NB4 (cell line): Measurements from ENCODE around the gene BABAM1.

Experiments
- MAX ChIP-seq: IDR thresholded peaks from 2 replicates; pipeline ENCODE4 v1.6.1; 2011; ENCODE audit warnings: low read depth, low read length
- POLR2A ChIP-seq: IDR thresholded peaks from 2 replicates; pipeline ENCODE4 v1.6.1; 2011; ENCODE audit warnings: mild to moderate bottlenecking; ENCODE audit not compliant: insufficient read length; ENCODE audit errors: extremely low read depth

GRCh38 chr19:17286263-17286662 lies 19.0 kb downstream of the BABAM1 start:
- no peak for TF ChIP-seq MAX
- TF ChIP-seq POLR2A, result no peak
